Stomach (tissue), 9 donors: Measurements from ENCODE around the gene P2RX6. TPM values are rescaled to one million over a fixed set of nuclear protein-coding genes. Genes with fewer than 3 reads are reported as not detected.
"Not testable (repeated sequence)": the region's sequence is repeated elsewhere in the genome, so short reads cannot be mapped to it uniquely, and the experiment has no call there.

Experiments
- DNase-seq, 2 donors: peaks; one replicate each; pipeline versions ENCODE4 v3.0.0 to v3.0.0-alpha.2; 2013 to 2019
- H3K27ac ChIP-seq, 5 donors: fragments of 200-600 bp in 4 of 5; sonication (generic) in 4 of 5; one replicate each; pipeline ENCODE4 v1.5.1; 2013 to 2019; ENCODE audit warnings: mild to moderate bottlenecking in 1 of 5, moderate library complexity in 1 of 5
- H3K27me3 ChIP-seq, 3 donors: fragments of 200-600 bp; sonication (generic); one replicate each; pipeline ENCODE4 v1.5.1; 2017 to 2019; ENCODE audit warnings: mixed run types in 1 of 3
- H3K36me3 ChIP-seq, 4 donors: fragments of 200-600 bp; sonication (generic); 1 replicate in 3 of 4; 2 replicates in 1 of 4; pipeline ENCODE4 v1.5.1; 2016 to 2019
- H3K4me1 ChIP-seq, 4 donors: fragments of 200-600 bp; sonication (generic); one replicate each; pipeline ENCODE4 v1.5.1; 2016 to 2019
- H3K4me3 ChIP-seq, 4 donors: fragments of 200-600 bp; sonication (generic) in 3 of 4; one replicate each; pipeline ENCODE4 v1.5.1; 2016 to 2019; ENCODE audit warnings: mild to moderate bottlenecking in 1 of 4
- H3K9me3 ChIP-seq, 4 donors: fragments of 200-600 bp; sonication (generic); one replicate each; pipeline ENCODE4 v1.5.1; 2016 to 2019
- CTCF ChIP-seq, 7 experiments: fragments of 450-650 bp in 4 of 7; fragments of 200-600 bp in 3 of 7; sonication (generic) in 3 of 7; IDR thresholded peaks; one replicate each; pipeline ENCODE4 v1.5.1; 2016 to 2019; ENCODE audit warnings: antibody characterized with exemption in 7 of 7, control low read depth in 2 of 7, mild to moderate bottlenecking in 1 of 7
- EP300 ChIP-seq: sonication (generic); formaldehyde crosslinking; IDR thresholded peaks from one replicate; pipeline ENCODE4 v1.6.1; 2017; ENCODE audit warnings: antibody characterized with exemption
- POLR2A ChIP-seq, 4 donors: fragments of 450-650 bp; IDR thresholded peaks; one replicate each; pipeline ENCODE4 v1.6.1; 2016; ENCODE audit warnings: antibody characterized with exemption in 4 of 4, control low read depth in 2 of 4, mild to moderate bottlenecking in 1 of 4, moderate library complexity in 1 of 4
- POLR2AphosphoS5 ChIP-seq, 3 donors: sonication (generic); formaldehyde crosslinking; IDR thresholded peaks; one replicate each; pipeline ENCODE4 v1.6.1; 2016; ENCODE audit warnings: antibody characterized with exemption in 3 of 3
- WGBS, 5 donors: extraction: QIAGEN DNeasy Blood & Tissue Kit in 3 of 5; methylation state at CpG; one replicate each; pipeline versions ENCODE4 v1.1.5 to v1.1.7; 2013 to 2018; 5-methylcytosine and 5-hydroxymethylcytosine counted together
- intact Hi-C: fragments of 100-400 bp; cut with DNase I; formaldehyde crosslinking; loops from one replicate; pipeline ENCODE4 v1.15.1; 2023; ENCODE audit warnings: low total_unique reads
- polyA plus RNA-seq, 3 donors: library from polyadenylated mRNA; stranded (reverse); fragments of 200-250 nt; gene quantifications; one replicate each; pipeline ENCODE4 v1.2.3, GENCODE V29; 2013
- total RNA-seq, 5 donors: library from RNA; depleted of rRNA; stranded (reverse); fragments of >200 nt; gene quantifications; one replicate each; pipeline versions ENCODE4 v1.1.0 to v1.2.3, GENCODE V29; 2014 to 2016
- donor health status: healthy with polysubstance abuse.
- donor health status: Bipolar disorder and iron deficiency.
- donor health status: healthy.

Gene P2RX6
- total and polyA plus RNA-seq, 8 donors, result 0.10 to 0.55 (median 0.31) TPM; not detected in 5

- H3K4me1 ChIP-seq, result peaks cover 9 to 26% (median 12%) of the 10 kb centered on the region in 4 donors
- H3K27me3 ChIP-seq, result peaks cover 0 to 30% (median 13%) of the 10 kb centered on the region in 3 donors
- intact Hi-C loops, result loop anchor here (10.0 kb wide), 1 partner anchor 57 kb away; no protein-coding TSS in a partner anchor
- TF ChIP-seq POLR2A (IDR thresholded peaks at IDR 0.05) (no peak), POLR2AphosphoS5 (IDR thresholded peaks at IDR 0.05) (no peak), EP300 (no peak), CTCF (IDR thresholded peaks at IDR 0.05) (no peak)
- 55 to 66% (median 65%) methylated on average over 14 to 19 of the region's 19 CpGs for WGBS, 5 donors
- no peak overlapping the region for H3K27ac ChIP-seq
- no peaks in the 10 kb centered on the region for H3K9me3 ChIP-seq
- no peak overlapping the region for H3K4me3 ChIP-seq
- H3K36me3 ChIP-seq, result no peaks in the 10 kb centered on the region
- DNase-seq, result no peak
These were observed 47.2 kb upstream of the P2RX6 start for GRCh38 chr22:20967697-20968211.

- no peak for DNase-seq
- H3K27ac ChIP-seq, result no peak overlapping the region
- 76 to 87% (median 78%) methylated on average over 7 of the region's 7 CpGs for WGBS, 5 donors
- TF ChIP-seq POLR2AphosphoS5 (IDR thresholded peaks at IDR 0.05), result no peak
- no peak for TF ChIP-seq POLR2A (IDR thresholded peaks at IDR 0.05)
- TF ChIP-seq EP300, result no peak
- no peak for TF ChIP-seq CTCF (IDR thresholded peaks at IDR 0.05)
- no peaks in the 10 kb centered on the region for H3K36me3 ChIP-seq
- peaks cover 9 to 26% (median 12%) of the 10 kb centered on the region in 4 donors for H3K4me1 ChIP-seq
- H3K9me3 ChIP-seq, result no peaks in the 10 kb centered on the region
- intact Hi-C loops, result loop anchor here (10.0 kb wide), 1 partner anchor 56 kb away; no protein-coding TSS in a partner anchor
- peaks cover 0 to 23% (median 13%) of the 10 kb centered on the region in 3 donors for H3K27me3 ChIP-seq
- no peak overlapping the region for H3K4me3 ChIP-seq
These were observed 46.5 kb upstream of the P2RX6 start for GRCh38 chr22:20968281-20968977.

GRCh38 chr22:20970939-20971657 lies 43.9 kb upstream of the P2RX6 start:
- H3K27me3 ChIP-seq, result peaks cover 0 to 12% (median 0%) of the 10 kb centered on the region in 3 donors
- H3K36me3 ChIP-seq, result no peaks in the 10 kb centered on the region
- intact Hi-C loops, result no loop called here
- peaks cover 0 to 10% (median 0%) of the 10 kb centered on the region in 4 donors for H3K4me1 ChIP-seq
- H3K9me3 ChIP-seq, result no peaks in the 10 kb centered on the region
- 52 to 69% (median 61%) methylated on average over 4 of the region's 4 CpGs for WGBS, 5 donors
- no peak overlapping the region for H3K27ac ChIP-seq
- H3K4me3 ChIP-seq, result no peak overlapping the region
- no peak for DNase-seq
- TF ChIP-seq POLR2A (IDR thresholded peaks at IDR 0.05) (no peak), EP300 (no peak), CTCF (IDR thresholded peaks at IDR 0.05) (no peak), POLR2AphosphoS5 (IDR thresholded peaks at IDR 0.05) (no peak)

GRCh38 chr22:20972014-20972694 lies 42.8 kb upstream of the P2RX6 start:
- intact Hi-C loops, H3K27ac ChIP-seq, H3K4me3 ChIP-seq, DNase-seq, H3K9me3 ChIP-seq, H3K36me3 ChIP-seq: not testable (repeated sequence)
- WGBS, 5 donors, result 80 to 87% (median 85%) methylated on average over 11 of the region's 11 CpGs
- Histone ChIP-seq H3K4me1 (peaks cover 0 to 10% (median 0%) of the 10 kb centered on the region in 4 donors), H3K27me3 (peaks cover 0 to 12% (median 0%) of the 10 kb centered on the region in 3 donors)
